Left kidney (tissue), 2 donors: ENCODE measurements around the gene ABLIM2. TPM values are rescaled to one million over a fixed set of nuclear protein-coding genes. Genes with fewer than 3 reads are reported as not detected.

Experiments used
- DNase-seq: peaks from one replicate; pipeline ENCODE4 v3.0.0-alpha.2; 2013
- polyA plus RNA-seq: library from polyadenylated mRNA; unstranded; fragments of 120-200 nt; gene quantifications from one replicate; pipeline ENCODE4 v1.2.1, GENCODE V29; 2013; ENCODE audit not compliant: insufficient read length

ABLIM2 gene
- polyA plus RNA-seq, 1 donor: 6.8 TPM

DNA sequence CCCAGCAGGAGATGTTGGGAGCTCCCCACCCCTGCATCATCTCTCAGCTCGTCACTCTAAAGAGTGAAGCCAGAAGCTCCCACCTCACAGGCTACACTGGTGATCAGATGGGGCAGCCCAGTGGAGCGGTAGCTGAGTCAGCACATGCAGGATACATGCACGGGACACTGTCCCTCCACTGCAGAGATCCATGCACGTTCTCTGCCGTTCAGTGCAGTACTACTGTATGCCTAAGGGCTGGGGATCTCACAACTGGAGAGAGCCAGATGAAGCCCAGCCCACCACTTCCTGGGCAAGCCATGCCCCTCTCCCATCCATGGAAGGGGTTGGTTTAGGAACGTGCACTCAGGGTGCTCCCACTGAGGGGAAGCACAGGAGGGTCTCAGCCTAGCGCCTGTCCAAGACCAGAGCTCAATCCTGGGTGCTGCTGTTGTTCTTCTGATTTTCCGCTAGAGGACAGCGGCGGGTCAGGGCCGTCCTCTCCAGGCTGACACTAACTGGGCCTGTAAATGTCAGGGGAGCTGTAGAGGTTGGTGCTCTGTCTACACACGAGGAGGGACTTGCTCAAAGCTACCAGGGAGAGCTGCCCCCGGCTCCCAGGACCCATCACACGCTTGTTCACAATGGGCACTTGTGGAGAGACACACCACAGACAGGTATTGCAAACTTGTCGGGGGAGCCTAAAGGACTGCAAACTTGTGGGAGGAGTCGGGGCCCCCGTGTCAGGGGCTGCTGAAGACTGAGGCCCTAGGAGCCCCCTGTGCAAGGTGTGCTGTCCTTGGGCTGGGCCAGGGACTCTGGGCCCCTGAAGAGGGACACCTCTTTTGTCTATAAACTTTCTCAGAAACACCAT lies 18.2 kb upstream of the ABLIM2 start:
- DNase-seq: no peak

DNA sequence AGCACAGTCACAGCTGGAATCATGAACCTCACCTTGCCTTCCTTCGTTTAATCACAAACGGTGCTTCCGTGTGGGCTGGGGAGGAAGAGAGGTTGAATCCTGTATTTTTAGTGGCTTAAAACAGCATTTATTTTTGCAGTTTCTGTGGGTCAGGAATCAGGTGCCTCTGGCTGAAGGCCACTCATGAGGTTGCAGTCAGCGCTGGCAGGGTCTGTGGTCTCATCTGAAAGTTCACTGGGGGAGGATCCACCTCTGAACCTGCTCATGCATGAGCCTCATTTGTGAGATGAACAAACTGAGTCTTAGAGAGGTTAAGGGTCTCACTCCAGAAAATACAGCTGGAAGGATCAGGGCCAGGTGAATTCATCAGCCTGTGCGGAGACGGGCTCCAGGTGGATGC lies 17.1 kb upstream of the ABLIM2 start:
- DNase-seq: no peak

DNA sequence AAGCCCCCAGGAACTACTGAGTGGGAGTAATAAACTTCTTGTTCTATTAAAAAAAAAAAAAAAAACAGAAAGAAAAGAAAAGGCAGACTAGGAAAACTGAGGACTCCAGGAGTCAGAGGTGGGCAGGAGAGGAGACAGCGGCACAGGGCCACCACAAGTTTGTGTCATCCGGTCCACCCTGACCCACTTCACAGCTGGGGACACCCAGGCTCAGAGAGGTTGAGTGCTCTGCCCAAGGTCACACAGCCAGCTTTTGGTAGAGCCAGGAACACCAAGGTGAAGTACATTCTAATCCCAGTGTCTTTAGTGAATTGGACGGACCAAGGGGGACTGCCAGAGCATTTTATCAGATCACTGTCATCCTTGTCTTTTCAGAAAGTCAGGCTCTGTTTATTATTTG lies 16.4 kb upstream of the ABLIM2 start:
- DNase-seq: no peak

DNA sequence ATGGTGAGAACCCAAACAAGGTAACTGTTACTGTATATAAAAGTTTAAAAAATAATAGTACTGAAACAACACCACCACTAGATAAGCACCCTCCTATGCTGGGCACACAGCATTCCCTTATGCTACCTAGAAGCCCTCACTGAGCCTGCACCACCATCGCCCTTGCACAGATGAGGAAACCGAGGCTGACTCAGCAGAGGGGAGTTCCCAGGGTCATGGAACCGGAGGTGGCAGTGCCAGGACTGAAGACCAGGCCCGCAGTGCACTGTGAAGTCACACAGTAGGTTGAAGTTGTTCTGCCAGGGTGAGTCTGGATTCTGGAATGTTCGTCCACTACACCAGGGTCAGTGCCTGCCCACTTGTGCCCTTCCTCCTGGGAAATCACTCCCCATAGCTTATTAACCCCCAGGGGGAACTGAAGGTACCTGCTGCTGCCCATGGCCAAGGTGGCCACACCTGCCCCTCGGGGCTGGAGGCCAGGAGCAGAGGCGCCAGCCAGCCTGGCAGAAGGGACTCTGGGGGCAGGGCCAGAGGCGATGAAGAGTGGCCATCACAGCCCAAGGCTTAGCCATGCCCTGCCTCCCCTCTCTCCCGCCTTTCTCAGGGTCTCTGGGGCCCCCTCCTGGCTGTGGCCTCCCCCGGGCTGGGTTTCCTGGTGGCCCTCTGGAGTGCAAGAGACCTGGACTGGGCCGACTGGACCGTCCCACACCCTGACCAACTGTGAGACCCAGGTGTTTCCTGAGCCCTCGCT lies 15.1 kb upstream of the ABLIM2 start:
- DNase-seq: no peak

- DNase-seq: no peak
These were observed 13.6 kb upstream of the ABLIM2 start for GRCh38 chr4:8171984-8172924.

DNA sequence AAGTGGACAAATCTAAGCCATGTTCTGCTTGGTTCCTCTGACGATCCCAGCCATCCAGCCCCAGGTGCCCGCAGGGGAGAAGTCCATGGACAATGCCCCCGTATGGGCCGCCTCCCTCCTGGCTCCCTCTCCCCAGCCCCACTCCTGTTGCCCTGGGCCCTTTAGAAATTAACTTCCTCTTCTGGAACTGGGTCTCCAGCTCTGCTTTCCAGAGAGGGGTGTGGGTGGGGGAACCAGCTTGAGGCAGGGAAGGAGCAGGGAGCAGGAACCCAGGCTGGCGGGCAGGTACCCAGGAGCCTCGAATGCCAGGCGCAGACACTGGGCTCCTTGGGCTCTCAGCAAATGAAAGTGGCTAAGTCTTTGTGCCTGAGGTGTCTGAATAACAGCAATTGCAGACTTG lies 12.7 kb upstream of the ABLIM2 start:
- no peak for DNase-seq

- no peak for DNase-seq
These were observed 11.7 kb upstream of the ABLIM2 start for GRCh38 chr4:8170341-8170740.

GRCh38 chr4:8169763-8170162 lies 11.2 kb upstream of the ABLIM2 start:
- no peak for DNase-seq

GRCh38 chr4:8168832-8169598 lies 10.4 kb upstream of the ABLIM2 start:
- no peak for DNase-seq

GRCh38 chr4:8168232-8168631 lies 9.6 kb upstream of the ABLIM2 start:
- no peak for DNase-seq

- no peak for DNase-seq
These were observed 9.2 kb upstream of the ABLIM2 start for GRCh38 chr4:8167815-8168214.

GRCh38 chr4:8167291-8167690 lies 8.7 kb upstream of the ABLIM2 start:
- no peak for DNase-seq

GRCh38 chr4:8165374-8165896 lies 6.8 kb upstream of the ABLIM2 start:
- no peak for DNase-seq

- DNase-seq: no peak
These were observed 6.1 kb upstream of the ABLIM2 start for GRCh38 chr4:8164687-8165086.

DNA sequence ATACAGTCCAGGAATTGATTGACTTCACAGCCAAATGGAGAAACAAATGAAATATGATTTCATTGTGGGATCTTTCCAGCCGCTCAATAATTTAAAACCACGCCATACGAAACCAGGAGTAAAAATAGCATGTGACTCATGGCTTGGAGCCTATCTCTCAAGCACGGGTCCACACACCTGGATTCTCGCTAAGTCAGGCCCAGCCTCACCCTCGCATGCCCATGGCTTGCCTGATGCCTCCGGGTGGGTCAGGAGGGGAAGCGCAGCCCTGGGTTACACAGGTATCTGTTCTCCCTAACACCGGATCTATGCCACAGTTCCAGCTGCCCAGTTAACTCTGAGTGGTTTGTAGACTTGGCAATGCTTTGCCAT lies 5.6 kb upstream of the ABLIM2 start:
- DNase-seq: no peak

DNA sequence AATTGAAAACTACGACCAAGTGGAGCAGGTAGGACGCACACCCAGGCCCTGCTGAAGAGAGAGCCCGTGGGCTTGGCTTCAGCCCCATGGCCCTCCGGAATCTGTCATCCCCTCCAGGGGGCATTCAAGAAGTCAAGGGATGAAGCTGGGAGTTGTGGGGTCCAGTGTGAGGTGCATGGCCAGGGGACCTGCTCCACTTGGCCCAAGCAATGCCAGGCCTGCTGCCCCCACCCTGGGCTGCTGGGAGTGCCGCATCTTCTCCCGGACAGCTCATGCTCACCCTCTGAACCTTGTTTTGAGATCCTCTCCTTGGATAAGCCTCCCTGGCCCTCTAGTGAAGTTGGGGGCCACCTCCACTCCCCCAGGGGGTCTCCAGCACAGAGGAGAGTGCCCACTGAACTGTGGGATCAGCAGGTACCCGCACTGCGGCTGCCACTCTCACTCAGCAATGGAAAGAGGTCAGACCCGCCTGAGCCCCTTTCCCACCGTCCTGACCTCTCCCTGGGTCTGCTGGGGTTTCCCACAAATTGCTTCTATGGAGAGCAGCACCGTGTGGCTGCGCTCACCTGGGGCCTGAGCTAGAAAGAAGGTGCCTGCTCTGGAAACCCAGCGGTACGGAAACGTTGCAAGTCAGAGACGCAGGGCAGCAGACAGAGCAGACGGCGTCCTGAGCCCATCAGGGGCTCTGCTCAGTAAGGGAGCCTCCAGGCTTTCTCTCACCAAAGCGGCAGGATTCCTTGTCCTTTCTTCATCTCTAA lies 5.0 kb upstream of the ABLIM2 start:
- no peak for DNase-seq

- no peak for DNase-seq
These were observed 4.4 kb upstream of the ABLIM2 start for GRCh38 chr4:8163026-8163425.

- DNase-seq: no peak
These were observed 4.0 kb upstream of the ABLIM2 start for GRCh38 chr4:8162625-8163024.

DNA sequence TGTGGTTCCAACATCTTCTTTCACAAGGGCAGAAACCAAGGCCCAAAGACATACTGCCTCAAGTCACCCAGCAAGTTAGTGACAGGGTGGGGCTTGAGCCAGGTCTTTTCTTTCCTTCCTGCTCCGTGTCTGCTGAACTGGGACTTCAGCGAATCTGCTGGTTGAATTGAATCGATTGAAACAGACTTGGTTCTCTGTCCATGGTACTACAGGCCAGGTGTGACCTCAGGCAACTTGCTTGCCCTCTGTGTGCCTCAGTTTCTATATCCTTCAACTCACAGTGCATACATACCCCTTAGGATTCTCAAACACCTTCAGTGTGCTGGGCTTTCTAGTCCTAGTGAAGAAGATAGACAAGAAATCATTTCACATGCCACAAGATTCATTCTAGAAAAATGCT lies 2.0 kb upstream of the ABLIM2 start:
- no peak for DNase-seq

GRCh38 chr4:8160233-8160560 lies 1.6 kb upstream of the ABLIM2 start:
- DNase-seq: no peak
